GM21360 (cell line): ENCODE data around the gene CREBL2.
"Not testable (repeated sequence)": the region's sequence is repeated elsewhere in the genome, so short reads cannot be mapped to it uniquely, and the experiment has no call there.

Source experiments
- ATAC-seq: cut with Tn5 transposase; IDR thresholded peaks from one replicate; pipeline ENCODE4 v1.9.1; 2021; ENCODE audit warnings: mild to moderate bottlenecking, moderate library complexity; ENCODE audit not compliant: unreplicated experiment

CREBL2 gene

DNA sequence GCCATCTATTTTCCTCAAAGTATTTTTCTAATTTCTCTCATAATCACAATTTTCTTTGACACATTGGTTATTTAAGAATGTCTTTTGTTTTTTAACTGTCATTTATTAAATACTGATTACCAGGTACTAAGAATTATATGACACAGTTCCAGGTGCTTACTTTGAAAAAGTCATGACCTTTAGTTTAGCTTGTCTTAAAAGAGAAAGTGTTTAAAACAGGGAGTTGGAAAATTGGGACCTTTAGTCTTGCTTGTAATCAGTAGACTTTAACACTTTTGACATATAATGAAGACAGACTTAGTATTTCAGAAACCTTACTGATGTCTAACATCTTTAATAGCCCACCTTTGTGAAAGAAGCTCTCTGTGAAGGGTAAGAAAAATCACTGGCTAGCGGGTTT is 19.2 kb downstream of the CREBL2 start:
- no peak for ATAC-seq

GRCh38 chr12:12635651-12636050 is 24.0 kb downstream of the CREBL2 start:
- no peak for ATAC-seq

DNA sequence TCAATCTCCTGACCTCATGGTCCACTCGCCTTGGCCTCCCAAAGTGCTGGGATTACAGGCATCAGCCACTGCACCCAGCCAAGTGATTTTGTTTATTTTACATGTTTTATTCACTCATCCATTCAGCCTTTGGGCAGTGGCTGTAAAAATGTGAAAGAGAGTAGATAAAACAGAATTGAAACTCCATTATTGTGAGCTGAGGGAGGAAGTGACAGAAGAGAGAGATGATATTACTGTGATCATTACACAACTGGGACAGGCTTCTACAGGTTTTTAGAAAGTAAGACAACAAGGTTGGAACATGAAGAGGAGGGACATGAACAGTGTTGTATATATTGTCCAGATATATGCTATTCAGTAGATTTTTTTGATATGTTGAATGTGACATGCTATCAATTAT is 25.0 kb downstream of the CREBL2 start:
- ATAC-seq = peak; percentile 52

DNA sequence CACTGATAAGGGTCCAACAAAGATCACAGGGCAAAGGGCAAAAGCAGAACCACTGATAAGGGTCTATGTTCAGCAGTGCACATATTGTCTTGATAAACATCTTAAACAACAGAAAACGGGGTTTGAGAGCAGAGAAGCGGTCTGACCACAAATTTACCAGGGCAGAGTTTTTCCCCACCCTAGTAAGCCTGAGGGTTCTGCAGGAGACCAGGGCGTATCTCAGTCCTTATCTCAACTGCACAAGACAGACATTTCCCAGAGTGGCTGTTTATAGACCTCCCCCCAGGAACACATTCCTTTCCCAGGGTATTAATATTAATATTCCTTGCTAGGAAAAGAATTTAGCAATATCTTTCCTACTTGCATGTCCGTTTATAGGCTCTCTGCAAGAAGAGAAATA is 28.3 kb downstream of the CREBL2 start:
- ATAC-seq = not testable (repeated sequence)

DNA sequence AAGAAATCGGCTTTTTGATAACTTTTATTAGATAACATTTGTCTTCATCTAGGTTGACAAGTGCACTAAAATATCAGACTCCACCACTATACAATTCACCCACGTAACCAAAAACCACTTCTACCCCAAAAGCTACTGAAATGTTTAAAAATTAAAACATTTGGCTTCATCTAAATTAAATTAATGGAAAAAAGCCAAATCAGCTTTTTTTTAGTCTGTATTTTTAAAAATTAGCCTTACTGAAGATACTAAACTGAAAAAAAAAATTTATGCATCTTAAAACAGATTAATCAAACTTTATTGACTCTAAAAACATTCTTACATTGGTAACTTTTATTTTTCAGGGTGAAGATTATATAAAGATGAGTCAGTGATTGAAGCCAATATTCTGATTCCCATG is 30.0 kb downstream of the CREBL2 start:
- ATAC-seq = no peak

DNA sequence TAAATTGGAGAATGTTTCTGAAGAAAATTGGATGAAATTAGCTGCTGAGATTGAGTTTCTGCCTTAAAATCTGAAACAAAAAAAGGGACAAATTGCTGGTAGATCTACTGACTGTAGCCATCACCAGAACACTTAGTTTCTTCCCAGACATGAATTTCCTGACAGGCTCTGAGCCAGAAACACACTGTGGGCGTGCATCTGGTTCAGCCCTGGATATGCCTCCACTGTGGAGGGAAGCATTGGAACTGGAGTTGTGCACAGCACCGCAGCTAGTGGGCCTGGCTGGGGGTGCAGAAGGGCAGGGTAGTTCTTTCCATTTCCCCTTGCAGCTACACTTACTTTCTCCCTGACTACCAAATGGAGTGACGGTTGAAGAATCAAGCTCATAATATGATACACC is 31.2 kb downstream of the CREBL2 start:
- no peak for ATAC-seq

DNA sequence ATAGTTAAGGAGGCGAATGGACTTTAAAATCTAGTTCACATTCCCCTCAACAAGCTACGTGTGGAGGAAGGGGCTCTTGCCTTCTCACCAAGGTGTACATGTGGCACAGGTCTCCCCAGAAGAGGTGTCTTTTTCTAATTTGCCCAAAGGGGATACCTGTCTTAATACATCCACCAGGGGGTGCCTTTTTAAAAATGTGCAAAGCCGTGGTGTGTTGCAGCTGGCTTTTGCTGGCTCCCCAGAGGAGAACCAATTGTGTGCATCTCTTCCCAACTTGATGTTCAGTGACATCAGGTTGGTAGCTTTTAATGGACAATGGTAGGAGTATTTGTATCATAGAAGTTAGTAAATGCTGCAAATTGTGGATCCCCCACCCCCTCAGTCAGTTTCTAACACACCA is 33.8 kb downstream of the CREBL2 start:
- peak; percentile 46 for ATAC-seq

- ATAC-seq = peak; percentile 69
These were observed 34.3 kb downstream of the CREBL2 start for GRCh38 chr12:12645968-12646367.

DNA sequence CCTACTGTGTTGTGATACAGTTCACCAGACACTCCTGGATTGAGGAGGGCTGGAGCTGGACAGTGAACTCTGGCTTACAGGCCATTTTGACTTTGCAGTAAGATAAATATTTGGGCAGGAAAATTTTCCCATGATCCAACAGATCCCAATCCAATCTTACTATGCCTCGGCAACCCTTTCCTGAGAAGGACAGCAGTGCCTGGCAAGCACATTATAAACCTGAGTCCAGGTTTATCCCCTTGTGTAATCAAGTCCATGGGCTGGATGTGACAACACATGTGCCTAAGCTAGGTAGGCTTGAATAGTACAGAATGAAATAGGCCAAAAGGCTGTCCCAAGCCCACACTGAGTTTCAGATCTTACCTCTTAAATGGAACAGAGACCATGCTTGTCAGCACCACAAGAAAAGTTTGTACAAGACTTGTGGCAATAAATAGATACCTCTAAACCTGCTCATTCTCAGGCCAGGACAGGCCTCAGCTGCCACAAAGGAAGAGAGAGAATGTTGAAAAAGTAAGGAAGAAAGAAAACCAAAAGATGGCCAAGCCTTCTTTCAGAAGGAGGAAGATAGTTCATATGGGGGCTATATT is 34.9 kb downstream of the CREBL2 start:
- no peak for ATAC-seq

DNA sequence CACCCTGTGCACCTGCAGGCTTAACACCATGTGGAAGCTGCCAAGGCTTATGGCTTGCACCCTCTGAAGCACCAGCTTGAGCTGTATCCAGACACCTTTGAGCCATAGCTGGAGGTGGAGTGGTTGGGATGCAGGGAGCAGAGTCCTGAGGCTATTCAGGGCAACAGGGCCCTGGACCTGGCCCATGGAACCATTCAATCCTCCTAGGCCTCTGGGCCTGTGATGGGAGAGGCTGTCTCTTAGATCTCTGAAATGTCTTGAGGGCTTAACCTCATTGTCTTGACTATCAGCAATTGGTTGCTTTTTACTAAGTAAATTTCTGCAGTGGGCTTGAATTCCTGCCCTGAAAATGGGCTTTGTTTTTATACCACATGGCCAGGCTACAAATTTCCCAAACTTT is 36.6 kb downstream of the CREBL2 start:
- no peak for ATAC-seq

DNA sequence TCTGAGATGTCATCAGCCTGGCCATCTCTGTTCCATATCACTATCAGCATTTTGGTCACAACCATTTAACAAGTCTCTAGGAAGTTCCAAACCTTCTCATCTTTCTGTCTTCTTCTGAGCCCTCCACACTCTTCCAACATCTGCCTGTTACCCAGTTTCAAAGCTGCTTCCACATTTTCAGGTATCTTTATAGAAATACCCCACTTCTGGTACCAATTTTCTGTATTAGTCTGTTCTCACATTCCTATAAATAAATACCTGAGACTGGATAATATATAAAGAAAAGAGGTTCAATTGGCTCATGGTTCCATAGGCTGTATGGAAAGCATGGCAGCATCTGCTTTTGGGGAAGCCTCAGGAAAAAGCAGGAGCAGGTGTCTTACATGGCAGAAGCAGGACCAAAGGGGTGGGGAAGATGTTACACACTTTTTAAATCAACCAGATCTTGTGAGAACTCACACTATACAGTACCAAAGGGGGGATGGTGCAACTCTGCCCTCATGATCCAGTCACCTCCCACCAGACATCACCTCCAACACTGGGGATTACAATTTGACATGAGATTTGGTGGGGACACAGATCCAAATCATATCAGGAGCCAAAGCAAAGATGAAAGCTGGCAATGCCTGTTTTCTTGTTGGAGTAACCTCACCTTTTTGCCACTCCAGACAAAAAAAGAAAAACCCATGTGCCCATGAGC is 37.4 kb downstream of the CREBL2 start:
- no peak for ATAC-seq

- no peak for ATAC-seq
These were observed 40.1 kb downstream of the CREBL2 start for GRCh38 chr12:12651752-12652151.

- ATAC-seq = not testable (repeated sequence)
These were observed 41.0 kb downstream of the CREBL2 start for GRCh38 chr12:12652704-12653103.

GRCh38 chr12:12653922-12654321 is 42.2 kb downstream of the CREBL2 start:
- no peak for ATAC-seq

- ATAC-seq = no peak
These were observed 43.2 kb downstream of the CREBL2 start for GRCh38 chr12:12654691-12655460.

DNA sequence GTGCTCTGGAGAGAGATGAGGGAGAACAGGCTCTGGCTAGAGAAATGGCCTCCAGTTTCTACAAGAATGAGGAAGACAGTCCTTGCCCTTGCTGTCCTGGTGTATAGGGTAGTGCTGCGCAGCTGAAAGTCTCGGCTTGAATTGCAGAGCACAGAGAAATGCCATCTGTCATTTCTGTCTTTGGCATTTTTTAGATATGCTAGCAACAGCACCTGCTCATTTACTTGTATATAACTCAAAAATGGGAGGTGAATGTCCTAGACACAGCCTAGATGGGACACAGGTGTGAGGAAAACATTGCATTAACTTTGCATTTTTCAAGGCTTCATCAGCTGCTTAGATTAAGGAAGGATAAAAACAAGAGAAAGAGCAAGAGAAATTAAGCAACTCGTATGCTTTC is 48.5 kb downstream of the CREBL2 start:
- no peak for ATAC-seq

- no peak for ATAC-seq
These were observed 49.6 kb downstream of the CREBL2 start for GRCh38 chr12:12661086-12661856.

- ATAC-seq = no peak
These were observed 52.1 kb downstream of the CREBL2 start for GRCh38 chr12:12663644-12664294.

- ATAC-seq = no peak
These were observed 53.5 kb downstream of the CREBL2 start for GRCh38 chr12:12665194-12665593.

DNA sequence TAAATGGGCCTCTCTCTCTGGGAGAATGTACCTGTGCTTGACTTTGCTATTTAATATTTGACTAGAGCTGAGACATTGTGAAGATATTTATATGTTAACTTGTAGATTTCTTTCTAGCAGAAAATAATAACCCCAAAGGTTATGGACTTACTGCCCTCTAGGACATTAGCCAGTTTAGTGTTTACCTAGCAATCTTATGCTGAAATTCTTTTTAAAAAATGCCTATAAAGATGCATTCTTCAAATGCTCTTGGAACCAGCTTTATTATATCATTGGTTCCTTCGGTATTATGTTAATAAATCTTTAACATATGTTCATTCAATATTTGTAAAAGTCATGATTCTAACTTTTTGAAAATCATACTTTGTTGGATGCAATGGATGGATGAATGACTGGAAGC is 56.3 kb downstream of the CREBL2 start:
- ATAC-seq = no peak

GRCh38 chr12:12669020-12669419 is 57.3 kb downstream of the CREBL2 start:
- ATAC-seq = no peak
